Measurements from ENCODE around the gene PPP2R2B.

- TF ChIP-seq POLR2A (IDR thresholded peaks at IDR 0.05; ENCODE audit: borderline replicate concordance, extremely low read depth, insufficient read depth, insufficient read length) (no peak), EGR1 (IDR thresholded peaks at IDR 0.05; ENCODE audit: low read depth) (no peak), CBX3 (IDR thresholded peaks at IDR 0.05; ENCODE audit: low read depth) (no peak), POLR2AphosphoS5 (IDR thresholded peaks at IDR 0.05; ENCODE audit: low read depth, low read length) (no peak)
- TF ChIP-seq, protein P1, sequence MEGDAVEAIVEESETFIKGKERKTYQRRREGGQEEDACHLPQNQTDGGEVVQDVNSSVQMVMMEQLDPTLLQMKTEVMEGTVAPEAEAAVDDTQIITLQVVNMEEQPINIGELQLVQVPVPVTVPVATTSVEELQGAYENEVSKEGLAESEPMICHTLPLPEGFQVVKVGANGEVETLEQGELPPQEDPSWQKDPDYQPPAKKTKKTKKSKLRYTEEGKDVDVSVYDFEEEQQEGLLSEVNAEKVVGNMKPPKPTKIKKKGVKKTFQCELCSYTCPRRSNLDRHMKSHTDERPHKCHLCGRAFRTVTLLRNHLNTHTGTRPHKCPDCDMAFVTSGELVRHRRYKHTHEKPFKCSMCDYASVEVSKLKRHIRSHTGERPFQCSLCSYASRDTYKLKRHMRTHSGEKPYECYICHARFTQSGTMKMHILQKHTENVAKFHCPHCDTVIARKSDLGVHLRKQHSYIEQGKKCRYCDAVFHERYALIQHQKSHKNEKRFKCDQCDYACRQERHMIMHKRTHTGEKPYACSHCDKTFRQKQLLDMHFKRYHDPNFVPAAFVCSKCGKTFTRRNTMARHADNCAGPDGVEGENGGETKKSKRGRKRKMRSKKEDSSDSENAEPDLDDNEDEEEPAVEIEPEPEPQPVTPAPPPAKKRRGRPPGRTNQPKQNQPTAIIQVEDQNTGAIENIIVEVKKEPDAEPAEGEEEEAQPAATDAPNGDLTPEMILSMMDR (IDR thresholded peaks at IDR 0.05 in 2 of 3, conservative IDR thresholded peaks at IDR 0.05 in 1 of 3; ENCODE audit: borderline replicate concordance in 1 of 3, insufficient read depth in 1 of 3, low read depth in 2 of 3, low read length in 2 of 3), result no peak
These were observed 236.6 kb downstream of the PPP2R2B start for GRCh38 chr5:146641941-146642340.
